A549 (cell line): ENCODE measurements around the gene ABCC5. TPM values are rescaled to one million over a fixed set of nuclear protein-coding genes. Genes with fewer than 3 reads are reported as not detected.

Experiments
- ATAC-seq, 2 experiments: fragments of 200-7000 bp in 1 of 2; fragments of >200 bp in 1 of 2; cut with Nextera tagmentation in 1 of 2; cut with Tn5 transposase in 1 of 2; 3 replicates each; pipeline versions ENCODE4 v1.8.0 to v1.9.1; 2018 to 2020; ENCODE audit warnings: mild to moderate bottlenecking in 1 of 2, moderate library complexity in 1 of 2
- CTCF ChIA-PET: fragments of 300-600 bp; sonication (Branson Sonifier 250); formaldehyde crosslinking; extraction: SDS; loops from one replicate; lab custom pipeline; 2021; ENCODE audit warnings: antibody characterized with exemption, inconsistent platforms; lab: Yijun Ruan, JAX
- POLR2A ChIA-PET: fragments of 350-600 bp; formaldehyde crosslinking; extraction: SDS; loops from one replicate; lab custom pipeline; 2021; ENCODE audit warnings: antibody characterized with exemption, inconsistent platforms; lab: Yijun Ruan, JAX
- DNase-seq, 2 experiments: peaks; one replicate each; pipeline versions ENCODE4 v3.0.0 to v3.0.0-alpha.2; 2011 to 2016; ENCODE audit warnings: low read depth in 1 of 2, low spot score in 1 of 2
- FAIRE-seq: peaks from 2 replicates; lab custom pipeline; 2011; peaks lifted over from hg19 to GRCh38; lab: Jason Lieb, UNC
- H3K27ac ChIP-seq, 2 experiments: fragments of >200 bp; sonication (Bioruptor Twin); formaldehyde crosslinking; 3 replicates each; pipeline ENCODE4 v1.5.1; 2016 to 2017
- H3K4me1 ChIP-seq: fragments of >200 bp; sonication (Bioruptor Twin); formaldehyde crosslinking; 3 replicates; pipeline ENCODE4 v1.6.1; 2016
- H3K4me2 ChIP-seq: fragments of >200 bp; sonication (Bioruptor Twin); formaldehyde crosslinking; 3 replicates; pipeline ENCODE4 v1.6.1; 2016
- H3K4me3 ChIP-seq: fragments of >200 bp; sonication (Bioruptor Twin); formaldehyde crosslinking; 3 replicates; pipeline ENCODE4 v1.5.1; 2016
- H3K9me3 ChIP-seq: fragments of >200 bp; sonication (Bioruptor Twin); formaldehyde crosslinking; 3 replicates; pipeline ENCODE4 v1.6.1; 2016
- BHLHE40 ChIP-seq: IDR thresholded peaks from 2 replicates; pipeline ENCODE4 v1.6.1; 2012; ENCODE audit warnings: low read depth, low read length, inconsistent platforms
- EHF ChIP-seq: fragments of 250-450 bp; sonication (Bioruptor Pico); IDR thresholded peaks from 2 replicates; pipeline ENCODE4 v1.5.0; 2020; ENCODE audit warnings: mild to moderate bottlenecking
- ELK1 ChIP-seq: fragments of 150-350 bp; IDR thresholded peaks from 2 replicates; pipeline ENCODE4 v1.6.1; 2014; ENCODE audit warnings: low read depth, mild to moderate bottlenecking, low read length
- EP300 ChIP-seq, 2 experiments: fragments of >200 bp; sonication (Bioruptor Twin); formaldehyde crosslinking; IDR thresholded peaks; 2 replicates in 1 of 2; 3 replicates in 1 of 2; pipeline ENCODE4 v1.6.1; 2016 to 2017
- FOSB ChIP-seq: fragments of 250-450 bp; sonication (Bioruptor Pico); IDR thresholded peaks from 2 replicates; pipeline ENCODE4 v1.5.0; 2020; ENCODE audit warnings: mild to moderate bottlenecking, moderate library complexity
- FOXS1 ChIP-seq: fragments of 250-450 bp; sonication (Bioruptor Pico); IDR thresholded peaks from 2 replicates; pipeline ENCODE4 v1.5.0; 2020; ENCODE audit warnings: mild to moderate bottlenecking, moderate library complexity
- HES2 ChIP-seq: fragments of >200 bp; sonication (Bioruptor Twin); formaldehyde crosslinking; IDR thresholded peaks from 2 replicates; pipeline ENCODE4 v1.6.1; 2016
- HMGXB4 ChIP-seq: fragments of 250-450 bp; sonication (Bioruptor Pico); IDR thresholded peaks from 2 replicates; pipeline ENCODE4 v1.5.0; 2021; ENCODE audit warnings: mild to moderate bottlenecking, moderate library complexity, borderline replicate concordance
- KDM5A ChIP-seq: fragments of 200-600 bp; sonication (generic); IDR thresholded peaks from 2 replicates; pipeline ENCODE4 v1.6.1; 2016; ENCODE audit warnings: antibody characterized with exemption, mild to moderate bottlenecking
- NFE2L2 ChIP-seq: fragments of 150-350 bp; conservative IDR thresholded peaks from 2 replicates; pipeline ENCODE4 v1.6.1; 2014; ENCODE audit warnings: low read length
- NPAS2 ChIP-seq: fragments of 250-450 bp; sonication (Bioruptor Pico); IDR thresholded peaks from 2 replicates; pipeline ENCODE4 v1.8.0; 2022; ENCODE audit warnings: mild to moderate bottlenecking, moderate library complexity, borderline replicate concordance
- NR3C1 ChIP-seq: fragments of >200 bp; sonication (Bioruptor Twin); formaldehyde crosslinking; IDR thresholded peaks from 3 replicates; pipeline ENCODE4 v1.6.1; 2017
- PBX3 ChIP-seq: IDR thresholded peaks from 2 replicates; pipeline ENCODE4 v1.6.1; 2012
- PHF8 ChIP-seq: fragments of 200-600 bp; sonication (generic); IDR thresholded peaks from 2 replicates; pipeline ENCODE4 v1.6.1; 2016; ENCODE audit warnings: low read depth, mild to moderate bottlenecking, antibody characterized with exemption, moderate library complexity, borderline replicate concordance
- POLR2A ChIP-seq: IDR thresholded peaks from 2 replicates; pipeline ENCODE4 v1.6.1; 2012; ENCODE audit warnings: mild to moderate bottlenecking, low read length
- POLR2AphosphoS2 ChIP-seq: conservative IDR thresholded peaks from 2 replicates; pipeline ENCODE4 v1.6.1; 2012; ENCODE audit warnings: low read length, improper control_type of control experiment, inconsistent platforms
- REST ChIP-seq: fragments of 200-600 bp; sonication (generic); IDR thresholded peaks from 2 replicates; pipeline ENCODE4 v1.6.1; 2016; ENCODE audit warnings: antibody characterized with exemption, mild to moderate bottlenecking, moderate library complexity
- RNF2 ChIP-seq: fragments of 200-600 bp; sonication (generic); IDR thresholded peaks from 2 replicates; pipeline ENCODE4 v1.6.1; 2016; ENCODE audit warnings: low read depth, mild to moderate bottlenecking, antibody characterized with exemption, moderate library complexity, borderline replicate concordance
- SMC3 ChIP-seq: fragments of >200 bp; sonication (Bioruptor Twin); formaldehyde crosslinking; IDR thresholded peaks from 3 replicates; pipeline ENCODE4 v1.6.1; 2018; ENCODE audit warnings: inconsistent platforms
- SREBF2 ChIP-seq: fragments of 450-650 bp; IDR thresholded peaks from 2 replicates; pipeline ENCODE4 v1.6.1; 2014; ENCODE audit warnings: mild to moderate bottlenecking, moderate library complexity
- TFCP2L1 ChIP-seq: fragments of 250-450 bp; sonication (Bioruptor Pico); IDR thresholded peaks from 2 replicates; pipeline ENCODE4 v1.5.0; 2021; ENCODE audit warnings: mild to moderate bottlenecking
- ZC3H11A ChIP-seq: fragments of 450-650 bp; IDR thresholded peaks from 2 replicates; pipeline ENCODE4 v1.6.1; 2014; ENCODE audit warnings: antibody characterized with exemption, mild to moderate bottlenecking
- ZNF302 ChIP-seq: fragments of 250-450 bp; sonication (Bioruptor Pico); IDR thresholded peaks from 2 replicates; pipeline ENCODE4 v1.9.0; 2021; ENCODE audit warnings: inconsistent platforms, mild to moderate bottlenecking, moderate library complexity
- WGBS: methylation state at CpG from one replicate; pipeline ENCODE4 v1.1.6; 2017; ENCODE audit errors: missing lambda C conversion rate; 5-methylcytosine and 5-hydroxymethylcytosine counted together
- polyA plus RNA-seq, 4 experiments: library from polyadenylated mRNA; depleted of rRNA in 3 of 4; stranded (reverse); fragments of >200 nt; fragmentation: RNase III in 1 of 4; extraction: RNeasy Plus Mini Kit Qiagen cat#74134 plus additional on column Dnase treatment in 1 of 4; gene quantifications; 2 replicates in 3 of 4; 3 replicates in 1 of 4; pipeline ENCODE4 v1.2.3, GENCODE V29; 2011 to 2017

The ABCC5 gene
- polyA plus RNA-seq, 2 of the 4 experiments (the other 2 are of a cell fraction), result 14.2 to 20.7 TPM

- FAIRE-seq, result no peak
- ChIA-PET POLR2A (interaction anchor here (0.7 kb wide), 1 partner anchor 170 kb away, joined by 4 read pairs; no protein-coding TSS in a partner anchor), CTCF (interaction anchor here (0.8 to 4.8 kb wide), 7 partner anchors 9 to 119 kb away, joined by 3 to 37 read pairs (median 4); no protein-coding TSS in a partner anchor)
- Histone ChIP-seq H3K27ac (no peak overlapping the region), H3K4me2 (peak overlapping the region; percentile 98), H3K9me3 (no peaks in the 10 kb centered on the region), H3K4me1 (peaks cover 9% of the 10 kb centered on the region; the same call in 2 of the 3 replicates), H3K4me3 (no peak overlapping the region)
- DNase-seq, result no peak
- 81% methylated on average over 10 of the region's 10 CpGs for WGBS
- ATAC-seq, result no peak
- TF ChIP-seq NPAS2 (CRISPR knock-in tag) (no peak), TFCP2L1 (CRISPR knock-in tag) (no peak), FOSB (CRISPR knock-in tag) (no peak), NFE2L2 (no peak), PBX3 (no peak), EP300 (IDR thresholded peaks at IDR 0.05) (no peak), FOXS1 (CRISPR knock-in tag) (no peak), SREBF2 (no peak), NR3C1 (no peak), SMC3 (no peak), ZNF302 (CRISPR knock-in tag) (no peak), REST (no peak), EHF (CRISPR knock-in tag) (no peak), POLR2AphosphoS2 (no peak), KDM5A (no peak), RNF2 (no peak), PHF8 (no peak)
Observed at GRCh38 chr3:184015381-184016019, 2.2 kb downstream of the ABCC5 start.

- CTCF ChIA-PET, result interaction anchor here (1.4 to 4.8 kb wide), 2 partner anchors 15 to 116 kb away, joined by 3 to 37 read pairs; no protein-coding TSS in a partner anchor
- WGBS, result 93% methylated on average over 6 of the region's 6 CpGs
- H3K4me1 ChIP-seq, result peaks cover 9% of the 10 kb centered on the region; the same call in 2 of the 3 replicates
- no peaks in the 10 kb centered on the region for H3K9me3 ChIP-seq
- H3K4me2 ChIP-seq, result no peak overlapping the region
- FAIRE-seq (no peak), DNase-seq (no peak)
- H3K27ac ChIP-seq, result no peak overlapping the region
- POLR2A ChIA-PET, result no interaction called here
- no peak overlapping the region for H3K4me3 ChIP-seq
- TF ChIP-seq TFCP2L1 (CRISPR knock-in tag), result no peak
- no peak for TF ChIP-seq ELK1
- TF ChIP-seq BHLHE40, result no peak
- no peak for TF ChIP-seq HMGXB4 (CRISPR knock-in tag)
- TF ChIP-seq ZC3H11A, result no peak
- TF ChIP-seq PHF8, result no peak
- TF ChIP-seq POLR2A, result no peak
- TF ChIP-seq POLR2AphosphoS2, result no peak
- no peak for TF ChIP-seq HES2
- TF ChIP-seq, all 56 proteins: peak for 0
- no peak for ATAC-seq
Observed at GRCh38 chr3:184011937-184012889, 5.5 kb downstream of the ABCC5 start.
